ENCODE results near the gene FBXL17. TPM values are rescaled to one million over a fixed set of nuclear protein-coding genes. Genes with fewer than 3 reads are reported as not detected.
"Not testable (repeated sequence)": the region's sequence is repeated elsewhere in the genome, so short reads cannot be mapped to it uniquely, and the experiment has no call there.

FBXL17 gene
- total and polyA plus RNA-seq, 2 of the 4 experiments (the other 2 are of a cell fraction) = 3.9 to 8.1 TPM

DNA sequence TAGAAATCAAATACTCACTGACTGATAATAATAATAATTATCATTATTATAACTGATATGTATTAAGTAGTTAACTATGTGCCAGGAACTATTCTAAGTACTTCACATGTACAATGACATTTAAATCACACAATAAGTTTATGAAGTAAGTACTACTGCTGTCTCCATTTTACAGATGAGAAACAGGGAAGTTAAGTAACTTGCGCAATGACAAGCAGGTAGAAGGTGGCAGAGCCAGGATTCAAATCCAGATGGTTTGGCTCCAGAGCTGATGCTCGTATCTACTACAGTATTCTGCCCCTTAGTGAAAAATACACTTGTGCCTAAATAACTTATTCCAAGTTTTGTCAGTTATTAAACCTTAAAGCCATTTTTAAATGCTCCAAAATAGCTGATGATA lies 217.3 kb downstream of the FBXL17 start:
- CTCF ChIA-PET = no interaction called here
- dilution Hi-C loops (cut with HindIII; ENCODE audit: low sequenced_read_pairs, unreplicated experiment) = no loop called here

DNA sequence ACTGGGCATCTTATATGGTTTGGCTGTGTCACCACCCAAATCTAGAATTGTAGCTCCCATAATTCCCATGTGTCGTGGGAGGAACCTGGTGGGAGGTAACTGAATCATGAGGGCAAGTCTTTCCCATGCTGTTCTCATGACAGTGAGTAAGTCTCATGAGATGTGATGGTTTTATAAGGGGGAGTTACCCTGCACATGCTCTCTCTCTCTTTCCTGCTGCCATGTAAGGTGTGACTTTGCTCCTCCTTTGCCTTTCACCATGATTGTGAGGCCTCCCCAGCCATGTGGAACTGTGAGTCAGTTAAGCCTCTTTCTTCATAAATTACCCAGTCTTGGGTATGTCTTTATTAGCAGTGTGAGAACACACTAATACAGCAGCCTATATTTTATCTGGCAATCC lies 229.0 kb downstream of the FBXL17 start:
- H3K79me1 ChIP-seq (ENCODE audit: low read depth in 1 of 2, low read length in 2 of 2); H4K5ac ChIP-seq (ENCODE audit: low read depth, low read length); H2AK5ac ChIP-seq (ENCODE audit: low read depth, low read length); H3K4me2 ChIP-seq (ENCODE audit: low read depth, low read length); POLR2A ChIA-PET (ENCODE audit: unreplicated experiment); H3K9me3 ChIP-seq (ENCODE audit: control insufficient read depth, insufficient read depth, low read length); H3K9ac ChIP-seq (ENCODE audit: low read depth, low read length); H2AK9ac ChIP-seq (replicated peaks; ENCODE audit: low read depth, low read length, poor library complexity); H3K4me3 ChIP-seq (ENCODE audit: insufficient read depth, low read depth, low read length); H3K18ac ChIP-seq (ENCODE audit: low read depth, low read length); H2BK20ac ChIP-seq (ENCODE audit: low read depth, low read length); dilution Hi-C loops (cut with HindIII; ENCODE audit: low sequenced_read_pairs, unreplicated experiment); ATAC-seq (ENCODE audit: low read depth); H3K14ac ChIP-seq (replicated peaks; ENCODE audit: low read depth, low read length); H2BK5ac ChIP-seq (ENCODE audit: low read depth, low read length, poor library complexity, severe bottlenecking); H3K23ac ChIP-seq (ENCODE audit: low read depth, low read length); H2BK15ac ChIP-seq (ENCODE audit: low read depth, low read length); H3K4me1 ChIP-seq (ENCODE audit: control insufficient read depth, insufficient read depth, low read length); BruUV-seq (replicated peaks); H3K4ac ChIP-seq (ENCODE audit: low read depth, low read length); H2AFZ ChIP-seq (replicated peaks; ENCODE audit: low read length, poor library complexity); H4K20me1 ChIP-seq (ENCODE audit: insufficient read depth, low read length); H4K8ac ChIP-seq (ENCODE audit: low read depth in 2 of 2, low read length in 2 of 2); H3K27ac ChIP-seq (ENCODE audit: insufficient read depth, low read length); H3K27me3 ChIP-seq (ENCODE audit: control insufficient read depth, insufficient read depth, low read length); H3K56ac ChIP-seq (ENCODE audit: extremely low read depth, insufficient read depth, low read length); H3K36me3 ChIP-seq (ENCODE audit: control insufficient read depth, insufficient read depth, low read length); H2BK120ac ChIP-seq (ENCODE audit: low read depth, low read length); H4K91ac ChIP-seq (ENCODE audit: insufficient read depth, low read depth, low read length); H3K9me1 ChIP-seq (ENCODE audit: insufficient read depth, low read length): not testable (repeated sequence)
- intact Hi-C loops (cut with micrococcal nuclease) = loop anchor here (5.0 kb wide), 1 partner anchor 194 kb away; no protein-coding TSS in a partner anchor
- WGBS, 2 experiments (ENCODE audit: extremely low coverage in 2 of 2, insufficient read length in 1 of 2) = no CpG with 5 or more reads among the region's 1 CpG
- in situ Hi-C loops (cut with MboI; ENCODE audit: low sequenced_read_pairs) = loop anchor here (10.0 kb wide), 1 partner anchor 192 kb away; no protein-coding TSS in a partner anchor
- peak; percentile 7 for DNase-seq
- CTCF ChIA-PET = interaction anchor here (1.5 kb wide), 1 partner anchor 108 kb away, joined by 3 read pairs; no protein-coding TSS in a partner anchor

More for the DNA sequence above, 217.3 kb downstream of the FBXL17 start:
- Histone ChIP-seq H4K91ac (ENCODE audit: insufficient read depth, low read depth, low read length) (no peak overlapping the region), H3K23ac (ENCODE audit: low read depth, low read length) (no peak overlapping the region), H3K9me3 (ENCODE audit: control insufficient read depth, insufficient read depth, low read length) (no peaks in the 10 kb centered on the region), H3K56ac (ENCODE audit: extremely low read depth, insufficient read depth, low read length) (no peak overlapping the region), H4K8ac (ENCODE audit: low read depth in 2 of 2, low read length in 2 of 2) (no peak overlapping the region), H3K4me2 (ENCODE audit: low read depth, low read length) (no peak overlapping the region), H3K4ac (ENCODE audit: low read depth, low read length) (no peak overlapping the region), H4K20me1 (ENCODE audit: insufficient read depth, low read length) (no peaks in the 10 kb centered on the region), H2AK9ac (replicated peaks; ENCODE audit: low read depth, low read length, poor library complexity) (no peak overlapping the region), H4K5ac (ENCODE audit: low read depth, low read length) (no peak overlapping the region), H2BK15ac (ENCODE audit: low read depth, low read length) (no peak overlapping the region), H3K18ac (ENCODE audit: low read depth, low read length) (no peak overlapping the region), H3K9me1 (ENCODE audit: insufficient read depth, low read length) (no peaks in the 10 kb centered on the region), H2AK5ac (ENCODE audit: low read depth, low read length) (no peak overlapping the region), H3K27ac (ENCODE audit: insufficient read depth, low read length) (no peak overlapping the region), H2AFZ (replicated peaks; ENCODE audit: low read length, poor library complexity) (no peak overlapping the region), H3K27me3 (ENCODE audit: control insufficient read depth, insufficient read depth, low read length) (no peaks in the 10 kb centered on the region), H3K4me1 (ENCODE audit: control insufficient read depth, insufficient read depth, low read length) (no peaks in the 10 kb centered on the region), H2BK120ac (ENCODE audit: low read depth, low read length) (no peak overlapping the region), H3K9ac (ENCODE audit: low read depth, low read length) (no peak overlapping the region), H3K14ac (replicated peaks; ENCODE audit: low read depth, low read length) (no peak overlapping the region), H3K4me3 (ENCODE audit: insufficient read depth, low read depth, low read length) (no peak overlapping the region), H3K79me1 (ENCODE audit: low read depth in 1 of 2, low read length in 2 of 2) (no peaks in the 10 kb centered on the region), H3K36me3 (ENCODE audit: control insufficient read depth, insufficient read depth, low read length) (no peaks in the 10 kb centered on the region), H2BK20ac (ENCODE audit: low read depth, low read length) (no peak overlapping the region), H2BK5ac (ENCODE audit: low read depth, low read length, poor library complexity, severe bottlenecking) (no peak overlapping the region)
- intact Hi-C loops (cut with micrococcal nuclease) (no loop called here), in situ Hi-C loops (cut with MboI; ENCODE audit: low sequenced_read_pairs) (no loop called here)
- BruUV-seq (replicated peaks) = no TSS peak
- no CpG with 5 or more reads among the region's 2 CpGs for WGBS, 2 experiments (ENCODE audit: extremely low coverage in 2 of 2, insufficient read length in 1 of 2)
- no peak for ATAC-seq (ENCODE audit: low read depth)
- POLR2A ChIA-PET (ENCODE audit: unreplicated experiment) = no interaction called here
- TF ChIP-seq, protein P1, sequence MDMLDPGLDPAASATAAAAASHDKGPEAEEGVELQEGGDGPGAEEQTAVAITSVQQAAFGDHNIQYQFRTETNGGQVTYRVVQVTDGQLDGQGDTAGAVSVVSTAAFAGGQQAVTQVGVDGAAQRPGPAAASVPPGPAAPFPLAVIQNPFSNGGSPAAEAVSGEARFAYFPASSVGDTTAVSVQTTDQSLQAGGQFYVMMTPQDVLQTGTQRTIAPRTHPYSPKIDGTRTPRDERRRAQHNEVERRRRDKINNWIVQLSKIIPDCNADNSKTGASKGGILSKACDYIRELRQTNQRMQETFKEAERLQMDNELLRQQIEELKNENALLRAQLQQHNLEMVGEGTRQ (IDR thresholded peaks at IDR 0.05; ENCODE audit: low read depth, low read length) = no peak
- TF ChIP-seq CEBPB (IDR thresholded peaks at IDR 0.05; ENCODE audit: low read depth, low read length) (peak; percentile 69), BHLHE40 (IDR thresholded peaks at IDR 0.05; ENCODE audit: low read depth, low read length) (no peak)
- no peak for DNase-seq

Data from IMR-90 (cell line).